Lower leg skin (tissue), 4 donors: Measurements from ENCODE around the gene ANKRD24. TPM values are rescaled to one million over a fixed set of nuclear protein-coding genes. Genes with fewer than 3 reads are reported as not detected.

Experiments
- DNase-seq, 2 donors: peaks; one replicate each; pipeline ENCODE4 v3.0.0-alpha.2; 2019; ENCODE audit warnings: low spot score in 2 of 2
- H3K4me3 ChIP-seq: fragments of 200-600 bp; sonication (generic); 2 replicates; pipeline ENCODE4 v1.5.1; 2017; ENCODE audit warnings: mild to moderate bottlenecking, low read depth; ENCODE audit not compliant: poor library complexity, severe bottlenecking
- POLR2A ChIP-seq, 2 donors: fragments of 450-650 bp; IDR thresholded peaks; one replicate each; pipeline ENCODE4 v1.6.1; 2016 to 2017; ENCODE audit warnings: antibody characterized with exemption in 2 of 2, mild to moderate bottlenecking in 1 of 2, moderate library complexity in 1 of 2
- WGBS, 2 donors: methylation state at CpG; one replicate each; pipeline ENCODE4 v1.1.5; 2018; 5-methylcytosine and 5-hydroxymethylcytosine counted together
- intact Hi-C: fragments of 100-400 bp; cut with DNase I; formaldehyde crosslinking; loops from one replicate; pipeline ENCODE4 v1.15.0; 2023; ENCODE audit warnings: low total_unique reads
- total RNA-seq, 4 donors: library from RNA; depleted of rRNA; stranded (reverse); fragments of >200 nt; gene quantifications; one replicate each; pipeline ENCODE4 v1.1.0, GENCODE V29; 2016
- TF ChIP-seq, protein P1 (sequence below), 3 donors: fragments of 450-650 bp; IDR thresholded peaks; one replicate each; pipeline ENCODE4 v1.5.1; 2016; ENCODE audit warnings: antibody characterized with exemption in 3 of 3, mild to moderate bottlenecking in 3 of 3, moderate library complexity in 2 of 3

Gene ANKRD24
- total RNA-seq, 4 donors from 2014 or later, result 0.22 to 3.2 (median 1.5) TPM; not detected in 1

DNA sequence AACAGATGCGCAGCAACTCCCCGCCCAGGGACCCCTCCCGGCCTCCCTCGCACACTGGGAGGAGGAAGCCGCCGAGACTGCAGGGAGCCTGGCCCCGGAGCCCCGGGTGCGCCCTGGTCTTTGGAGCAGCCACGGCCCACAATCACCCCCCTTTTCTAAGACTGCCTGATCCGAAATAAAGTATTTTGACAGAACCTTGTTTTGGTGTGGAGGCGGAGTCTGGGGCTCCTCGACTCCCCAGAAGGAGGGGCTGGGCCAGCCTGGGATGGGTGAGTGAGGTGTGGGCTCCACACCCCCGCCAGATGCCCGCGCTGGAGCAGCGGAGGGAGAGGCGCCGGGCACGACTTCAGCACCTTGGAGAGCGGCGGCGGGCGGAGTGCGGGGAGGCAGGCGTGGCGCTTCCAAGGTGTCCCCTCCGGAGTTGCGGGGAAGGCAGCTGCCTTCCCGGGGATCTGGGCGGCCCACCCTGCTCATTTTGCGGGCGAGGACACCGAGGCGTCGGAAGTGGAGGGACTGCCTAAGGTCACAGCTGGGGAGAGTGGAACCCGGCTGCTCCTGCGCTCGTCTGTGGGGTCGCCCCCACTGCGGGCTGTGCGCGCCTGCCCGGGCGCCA, 9.5 kb upstream of the ANKRD24 start:
- no peak for DNase-seq
- intact Hi-C loops, result no loop called here
- 7% methylated on average over 26 to 31 of the region's 45 CpGs for WGBS, 2 donors
- H3K4me3 ChIP-seq, result no peak overlapping the region
- no peak for TF ChIP-seq POLR2A (IDR thresholded peaks at IDR 0.05)
- TF ChIP-seq, protein P1, sequence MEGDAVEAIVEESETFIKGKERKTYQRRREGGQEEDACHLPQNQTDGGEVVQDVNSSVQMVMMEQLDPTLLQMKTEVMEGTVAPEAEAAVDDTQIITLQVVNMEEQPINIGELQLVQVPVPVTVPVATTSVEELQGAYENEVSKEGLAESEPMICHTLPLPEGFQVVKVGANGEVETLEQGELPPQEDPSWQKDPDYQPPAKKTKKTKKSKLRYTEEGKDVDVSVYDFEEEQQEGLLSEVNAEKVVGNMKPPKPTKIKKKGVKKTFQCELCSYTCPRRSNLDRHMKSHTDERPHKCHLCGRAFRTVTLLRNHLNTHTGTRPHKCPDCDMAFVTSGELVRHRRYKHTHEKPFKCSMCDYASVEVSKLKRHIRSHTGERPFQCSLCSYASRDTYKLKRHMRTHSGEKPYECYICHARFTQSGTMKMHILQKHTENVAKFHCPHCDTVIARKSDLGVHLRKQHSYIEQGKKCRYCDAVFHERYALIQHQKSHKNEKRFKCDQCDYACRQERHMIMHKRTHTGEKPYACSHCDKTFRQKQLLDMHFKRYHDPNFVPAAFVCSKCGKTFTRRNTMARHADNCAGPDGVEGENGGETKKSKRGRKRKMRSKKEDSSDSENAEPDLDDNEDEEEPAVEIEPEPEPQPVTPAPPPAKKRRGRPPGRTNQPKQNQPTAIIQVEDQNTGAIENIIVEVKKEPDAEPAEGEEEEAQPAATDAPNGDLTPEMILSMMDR (IDR thresholded peaks at IDR 0.05), result no peak

DNA sequence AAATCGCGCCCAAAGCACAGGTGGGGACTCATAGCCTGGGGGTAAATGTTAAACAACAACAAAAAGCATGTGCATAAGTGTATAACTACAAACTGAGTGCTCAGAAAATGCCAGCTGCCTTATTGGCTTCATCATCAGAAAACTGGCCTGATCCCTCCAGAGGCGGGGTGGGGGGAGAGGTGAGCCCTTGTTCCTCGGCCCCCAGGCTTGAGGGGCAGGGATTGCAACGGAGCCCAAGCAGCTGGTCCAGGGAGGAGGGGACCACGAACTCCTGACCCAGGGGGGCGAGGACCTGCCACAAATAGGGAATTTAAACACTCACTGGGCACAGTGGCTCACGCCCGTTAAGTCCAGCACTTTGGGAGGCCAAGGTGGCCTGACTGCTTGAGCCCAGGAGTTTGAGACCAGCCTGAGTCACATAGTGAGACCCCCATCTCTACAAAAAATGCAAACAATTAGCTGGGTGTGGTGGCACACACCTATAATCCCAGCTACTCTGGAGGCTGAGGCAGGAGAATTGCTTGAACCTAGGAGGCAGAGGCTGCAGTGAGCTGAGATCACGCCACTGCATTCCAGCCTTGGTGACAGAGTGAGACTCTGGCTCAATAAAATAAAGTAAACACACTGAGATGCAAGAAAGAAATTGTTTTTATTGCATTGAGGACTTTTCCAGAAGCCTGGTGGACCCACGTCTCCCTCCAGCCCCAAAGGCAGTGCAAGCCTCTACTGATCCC, 8.8 kb upstream of the ANKRD24 start:
- 36 to 45% methylated on average over 10 to 11 of the region's 11 CpGs for WGBS, 2 donors
- no peak for DNase-seq
- TF ChIP-seq, protein P1 (IDR thresholded peaks at IDR 0.05), result no peak
- no peak for TF ChIP-seq POLR2A (IDR thresholded peaks at IDR 0.05)
- H3K4me3 ChIP-seq, result no peak overlapping the region
- intact Hi-C loops, result no loop called here

DNA sequence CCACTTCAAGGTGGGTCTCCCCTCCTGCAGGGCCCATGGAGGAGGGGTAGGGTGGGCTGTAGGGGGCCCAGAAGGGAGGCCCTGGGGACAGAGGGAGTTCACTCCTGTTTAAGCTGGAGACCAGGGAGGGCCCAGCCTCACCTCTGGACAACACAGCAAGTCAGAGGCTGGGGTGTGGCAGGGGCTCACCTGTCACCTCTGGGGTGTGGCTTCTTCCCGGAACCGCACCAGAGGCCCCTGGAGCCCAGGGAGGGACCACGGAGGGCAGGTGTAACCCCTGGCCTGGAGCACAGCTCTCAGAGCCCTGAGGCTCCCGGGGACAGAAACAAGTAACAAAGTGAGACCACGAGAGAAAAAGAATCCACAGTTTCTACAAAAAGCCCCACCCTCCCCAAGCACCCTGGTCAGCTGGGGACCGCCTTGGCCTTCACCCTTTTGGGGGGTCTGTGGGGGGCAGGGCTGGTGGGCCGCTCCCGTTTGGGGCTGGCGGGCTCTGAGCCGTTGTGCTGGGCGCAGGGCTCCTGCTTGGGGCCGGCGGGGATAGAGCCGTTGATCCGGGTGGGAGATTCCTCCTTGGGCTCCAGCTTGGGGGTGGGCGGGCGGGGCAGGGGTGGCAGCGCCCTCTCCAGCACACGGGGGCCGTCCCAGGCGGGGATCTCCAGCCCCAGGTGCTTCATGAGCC, 8.1 kb upstream of the ANKRD24 start:
- no peak for TF ChIP-seq POLR2A (IDR thresholded peaks at IDR 0.05)
- TF ChIP-seq, protein P1 (IDR thresholded peaks at IDR 0.05), result no peak
- intact Hi-C loops, result no loop called here
- DNase-seq, result no peak
- no peak overlapping the region for H3K4me3 ChIP-seq
- 77% methylated on average over 10 to 21 of the region's 21 CpGs for WGBS, 2 donors

DNA sequence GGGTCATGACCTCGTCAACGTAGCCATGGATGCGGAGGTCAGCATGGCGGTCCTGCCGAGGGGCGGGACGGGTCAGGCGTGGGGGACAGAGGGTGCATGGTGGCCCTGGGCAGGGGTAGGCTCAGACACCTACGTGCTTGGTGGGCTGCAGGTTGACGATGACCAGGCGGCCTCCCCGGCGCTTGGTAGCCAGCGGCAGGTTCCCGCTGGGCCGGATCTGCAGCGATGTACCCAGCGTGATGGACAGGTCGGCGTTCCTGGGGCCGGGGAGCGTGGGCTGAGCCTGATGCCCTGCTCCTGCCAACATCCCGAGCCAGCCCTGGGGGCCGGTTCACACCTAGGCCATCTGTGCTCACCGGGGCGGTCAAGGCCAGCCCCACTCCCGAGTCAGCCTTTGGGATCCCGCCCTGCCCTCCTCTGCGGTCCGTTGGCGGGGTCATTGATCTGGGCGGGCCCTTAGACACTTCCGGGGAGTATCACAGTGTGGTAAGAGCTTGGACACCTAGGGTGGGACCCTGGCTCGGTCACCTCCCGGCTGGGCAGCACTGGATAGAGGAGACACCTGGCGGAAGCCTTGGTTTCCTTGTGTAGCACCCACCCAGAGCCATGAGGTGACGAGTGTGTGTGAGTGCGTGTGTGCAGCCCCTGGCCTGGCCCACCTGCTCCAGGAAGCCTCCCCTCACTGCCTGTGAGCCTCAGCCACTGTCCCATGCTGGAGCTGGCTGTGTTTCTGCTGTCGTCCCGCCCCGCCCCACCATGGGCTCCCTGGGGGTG, 7.4 kb upstream of the ANKRD24 start:
- intact Hi-C loops, result no loop called here
- no peak for TF ChIP-seq POLR2A (IDR thresholded peaks at IDR 0.05)
- TF ChIP-seq, protein P1 (IDR thresholded peaks at IDR 0.05), result no peak
- no peak overlapping the region for H3K4me3 ChIP-seq
- WGBS, 2 donors, result 91 to 93% methylated on average over 14 to 37 of the region's 41 CpGs
- no peak for DNase-seq

DNA sequence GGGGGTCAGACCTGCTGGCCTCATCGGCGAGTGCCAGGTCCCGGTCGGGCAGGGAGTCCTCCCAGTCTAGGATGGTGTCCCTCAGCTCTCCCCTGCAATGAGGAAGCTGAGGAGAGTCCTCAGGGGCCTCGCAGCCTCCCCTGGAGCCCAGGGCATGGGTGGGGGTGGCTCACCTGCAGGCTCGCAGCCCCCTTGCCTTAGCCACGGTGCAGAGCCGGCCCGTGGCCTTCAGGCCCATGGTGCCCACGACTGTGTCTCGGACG, 6.9 kb upstream of the ANKRD24 start:
- no peak overlapping the region for H3K4me3 ChIP-seq
- TF ChIP-seq POLR2A (IDR thresholded peaks at IDR 0.05), result no peak
- TF ChIP-seq, protein P1 (IDR thresholded peaks at IDR 0.05), result no peak
- DNase-seq, result no peak
- WGBS, 2 donors, result 88 to 91% methylated on average over 8 to 10 of the region's 12 CpGs
- intact Hi-C loops, result no loop called here
